CD4-positive, alpha-beta memory T cell (primary cell): ENCODE data around the gene ADCY7. TPM values are rescaled to one million over a fixed set of nuclear protein-coding genes. Genes with fewer than 3 reads are reported as not detected.

Source experiments
- CTCF ChIA-PET: fragments of 350-600 bp; sonication (Branson Sonifier 250); formaldehyde crosslinking; loops from one replicate; lab custom pipeline; 2021; ENCODE audit warnings: inconsistent platforms; ENCODE audit not compliant: partially characterized antibody; lab: Charles Lee
- POLR2A ChIA-PET: fragments of 350-600 bp; sonication (Branson Sonifier 250); formaldehyde crosslinking; loops from one replicate; lab custom pipeline; 2021; ENCODE audit not compliant: partially characterized antibody; lab: Charles Lee
- DNase-seq, 5 donors: peaks; one replicate each; pipeline versions ENCODE4 v3.0.0 to v3.0.0-alpha.2; 2020 to 2022; ENCODE audit warnings: mixed read lengths in 1 of 5
- H3K27ac ChIP-seq: one replicate; pipeline ENCODE4 v1.7.0; 2013; ENCODE audit warnings: low read depth, low read length
- H3K27me3 ChIP-seq: 2 replicates; pipeline ENCODE4 v1.7.0; 2013; ENCODE audit warnings: mild to moderate bottlenecking, low read length, moderate library complexity; ENCODE audit not compliant: insufficient read depth
- H3K36me3 ChIP-seq: 2 replicates; pipeline ENCODE4 v1.7.0; 2013; ENCODE audit warnings: mild to moderate bottlenecking, low read length, moderate library complexity; ENCODE audit not compliant: insufficient read depth
- H3K4me1 ChIP-seq: 2 replicates; pipeline ENCODE4 v1.7.0; 2013; ENCODE audit warnings: mild to moderate bottlenecking, low read length, moderate library complexity; ENCODE audit not compliant: insufficient read depth
- H3K4me3 ChIP-seq, 2 donors: one replicate each; pipeline ENCODE4 v1.7.0; 2013; ENCODE audit warnings: low read length in 2 of 2, mild to moderate bottlenecking in 1 of 2
- H3K9me3 ChIP-seq, 2 donors: one replicate each; pipeline ENCODE4 v1.7.0; 2013; ENCODE audit warnings: low read length in 2 of 2, control low read depth in 1 of 2; ENCODE audit not compliant: control insufficient read depth in 1 of 2
- H3K27ac Mint-ChIP-seq, 7 donors: one replicate each; pipeline ENCODE4 v1.8.0; 2020 to 2021; ENCODE audit warnings: mixed read lengths in 7 of 7, mild to moderate bottlenecking in 6 of 7, inconsistent platforms in 3 of 7, moderate library complexity in 3 of 7
- H3K27me3 Mint-ChIP-seq, 2 donors: one replicate each; pipeline ENCODE4 v1.8.0; 2020 to 2021; ENCODE audit warnings: mixed read lengths in 2 of 2
- H3K36me3 Mint-ChIP-seq, 2 donors: one replicate each; pipeline ENCODE4 v1.8.0; 2020 to 2021; ENCODE audit warnings: mixed read lengths in 2 of 2, inconsistent platforms in 1 of 2, mild to moderate bottlenecking in 1 of 2
- H3K4me1 Mint-ChIP-seq, 4 donors: one replicate each; pipeline ENCODE4 v1.8.0; 2020 to 2021; ENCODE audit warnings: mixed read lengths in 4 of 4, mild to moderate bottlenecking in 1 of 4
- H3K4me3 Mint-ChIP-seq, 8 donors: one replicate each; pipeline ENCODE4 v1.8.0; 2020 to 2021; ENCODE audit warnings: mixed read lengths in 8 of 8, mild to moderate bottlenecking in 7 of 8, moderate library complexity in 6 of 8, inconsistent platforms in 3 of 8
- H3K9me3 Mint-ChIP-seq, 8 donors: one replicate each; pipeline ENCODE4 v1.8.0; 2020 to 2021; ENCODE audit warnings: mixed read lengths in 8 of 8, mild to moderate bottlenecking in 5 of 8, inconsistent platforms in 3 of 8, moderate library complexity in 1 of 8
- intact Hi-C: fragments of 100-400 bp; cut with micrococcal nuclease; formaldehyde crosslinking; loops from one replicate; pipeline ENCODE4 v1.15.1; 2023
- polyA plus RNA-seq, 2 donors: library from polyadenylated mRNA; unstranded; fragments of 300-500 nt; fragmentation: Illumina TruSeq; gene quantifications; one replicate each; pipeline ENCODE4 v1.2.3, GENCODE V29; 2021
- total RNA-seq, 2 experiments: library from RNA; stranded (reverse); gene quantifications; one replicate each; pipeline ENCODE4 v1.2.3, GENCODE V29; 2021

The ADCY7 gene
- total and polyA plus RNA-seq, 4 experiments from 2014 or later = 34.8 to 235 (median 150) TPM

DNA sequence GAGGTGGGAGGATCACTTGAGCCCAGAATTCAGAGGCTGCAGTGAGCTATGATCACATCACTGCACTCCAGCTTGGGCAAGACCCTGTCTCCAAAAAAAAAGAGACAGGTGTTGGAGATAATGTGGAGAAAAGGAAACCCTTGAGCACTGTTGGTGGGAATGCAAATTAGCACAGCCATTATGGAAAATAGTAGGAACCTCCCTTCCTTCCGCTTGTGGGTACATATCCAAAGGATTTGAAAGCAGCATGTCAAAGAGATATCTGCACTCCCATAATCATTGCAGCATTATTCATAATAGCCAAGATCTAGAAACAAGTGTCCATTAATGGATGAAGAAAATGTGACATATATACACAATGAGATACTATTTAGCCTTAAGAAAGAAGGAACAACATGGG lies 9.7 kb upstream of the ADCY7 start:
- H3K36me3 Mint-ChIP-seq = no peaks in the 10 kb centered on the region
- Histone ChIP-seq H3K4me1 (no peaks in the 10 kb centered on the region), H3K27ac (no peak overlapping the region), H3K27me3 (no peaks in the 10 kb centered on the region), H3K4me3 (no peak overlapping the region), H3K9me3 (no peaks in the 10 kb centered on the region), H3K36me3 (no peaks in the 10 kb centered on the region)
- ChIA-PET POLR2A (no interaction called here), CTCF (interaction anchor here (0.9 to 1.2 kb wide), 2 partner anchors 70 to 409 kb away, joined by 3 read pairs; no protein-coding TSS in a partner anchor)
- no peak for DNase-seq
- no peaks in the 10 kb centered on the region for H3K9me3 Mint-ChIP-seq
- H3K27me3 Mint-ChIP-seq = peaks cover 0 to 7% of the 10 kb centered on the region in 2 donors
- H3K4me3 Mint-ChIP-seq = no peak overlapping the region
- peaks cover 0 to 7% (median 0%) of the 10 kb centered on the region in 4 donors for H3K4me1 Mint-ChIP-seq
- intact Hi-C loops = no loop called here
- peak overlapping the region in 1 of 7 donors; percentile 42 for H3K27ac Mint-ChIP-seq

DNA sequence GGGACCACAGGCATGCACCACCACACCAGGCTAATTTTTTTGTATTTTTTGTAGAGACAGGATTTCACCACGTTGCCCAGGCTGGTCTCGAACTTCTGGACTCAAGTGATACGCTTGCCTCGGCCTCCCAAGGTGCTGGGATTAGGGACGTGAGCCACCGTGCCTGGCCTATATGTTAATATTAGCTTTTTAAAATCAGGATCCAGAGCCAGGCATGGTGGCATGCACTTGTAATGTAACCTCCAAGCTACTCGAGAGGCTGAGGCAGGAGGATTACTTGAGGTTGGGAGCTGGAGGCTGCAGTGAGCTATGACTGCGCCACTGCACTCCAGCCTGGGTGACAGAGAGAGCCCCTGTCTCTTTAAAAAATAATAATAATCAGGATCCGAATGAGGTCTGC lies 8.5 kb upstream of the ADCY7 start:
- H3K36me3 Mint-ChIP-seq = no peaks in the 10 kb centered on the region
- ChIA-PET POLR2A (no interaction called here), CTCF (interaction anchor here (1.0 kb wide), 1 partner anchor 14 kb away, joined by 3 read pairs; no protein-coding TSS in a partner anchor)
- H3K27me3 Mint-ChIP-seq = peaks cover 0 to 7% of the 10 kb centered on the region in 2 donors
- peaks cover 0 to 7% (median 2%) of the 10 kb centered on the region in 4 donors for H3K4me1 Mint-ChIP-seq
- intact Hi-C loops = no loop called here
- H3K4me3 Mint-ChIP-seq = no peak overlapping the region
- Histone ChIP-seq H3K4me1 (no peaks in the 10 kb centered on the region), H3K4me3 (no peak overlapping the region), H3K36me3 (no peaks in the 10 kb centered on the region), H3K27ac (no peak overlapping the region), H3K27me3 (no peaks in the 10 kb centered on the region), H3K9me3 (no peaks in the 10 kb centered on the region)
- no peak overlapping the region for H3K27ac Mint-ChIP-seq
- DNase-seq = no peak
- H3K9me3 Mint-ChIP-seq = no peaks in the 10 kb centered on the region

DNA sequence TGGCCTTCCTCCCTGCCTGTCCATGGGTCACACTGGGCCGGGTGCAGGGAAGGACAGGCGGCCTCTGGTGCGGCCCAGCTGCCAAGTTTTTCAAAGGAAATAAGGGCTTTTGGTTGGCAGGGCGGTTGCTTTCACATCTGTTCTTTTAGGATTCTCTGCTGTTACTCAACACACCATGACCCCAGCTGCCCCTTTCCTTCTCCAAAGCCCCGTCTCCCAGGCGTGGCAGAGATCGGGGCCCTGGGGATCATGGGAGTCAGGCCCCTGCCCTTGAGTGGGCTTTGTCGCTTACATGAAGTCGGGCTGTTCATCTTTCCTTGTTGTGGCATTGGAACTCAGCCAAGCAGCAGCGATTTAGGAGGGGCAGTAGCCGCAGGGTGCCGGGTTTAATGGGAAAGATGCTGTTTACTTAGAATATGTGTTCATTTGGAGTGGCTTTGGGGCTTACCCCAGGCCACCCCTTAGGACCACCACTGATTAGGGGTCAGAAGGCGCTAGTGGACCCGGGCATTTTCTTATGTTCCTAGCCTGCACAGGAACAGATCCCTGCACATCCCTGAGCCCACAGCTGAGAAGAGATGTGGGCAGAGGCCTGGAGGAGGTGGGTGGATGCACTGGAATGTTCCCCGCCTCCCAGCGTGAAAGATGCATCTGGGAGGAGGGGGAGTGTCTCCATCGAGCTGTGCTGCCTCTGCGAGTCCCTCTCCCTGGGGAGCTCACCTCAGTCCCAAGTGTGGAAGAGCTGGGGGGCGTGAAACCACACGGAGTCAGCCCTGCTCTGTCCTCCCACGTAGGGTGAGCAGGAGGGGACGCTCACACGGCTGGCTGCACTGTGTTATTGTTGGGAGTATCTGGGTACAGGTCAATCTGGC lies 6.8 kb upstream of the ADCY7 start:
- H3K4me3 Mint-ChIP-seq = no peak overlapping the region
- no peaks in the 10 kb centered on the region for H3K36me3 ChIP-seq
- peaks cover 4 to 16% (median 11%) of the 10 kb centered on the region in 4 donors for H3K4me1 Mint-ChIP-seq
- CTCF ChIA-PET = interaction anchor here (0.7 to 7.1 kb wide), 4 partner anchors 14 to 25 kb away, joined by 3 to 95 read pairs (median 4); no protein-coding TSS in a partner anchor
- POLR2A ChIA-PET = no interaction called here
- peak overlapping the region in 1 of 7 donors; percentile 36 for H3K27ac Mint-ChIP-seq
- H3K27me3 Mint-ChIP-seq = no peaks in the 10 kb centered on the region
- H3K27ac ChIP-seq = no peak overlapping the region
- H3K27me3 ChIP-seq = no peaks in the 10 kb centered on the region
- no peaks in the 10 kb centered on the region for H3K9me3 ChIP-seq
- H3K4me3 ChIP-seq = no peak overlapping the region
- H3K4me1 ChIP-seq = peaks cover 8% of the 10 kb centered on the region
- H3K36me3 Mint-ChIP-seq = no peaks in the 10 kb centered on the region
- intact Hi-C loops = no loop called here
- no peaks in the 10 kb centered on the region for H3K9me3 Mint-ChIP-seq
- DNase-seq = no peak

DNA sequence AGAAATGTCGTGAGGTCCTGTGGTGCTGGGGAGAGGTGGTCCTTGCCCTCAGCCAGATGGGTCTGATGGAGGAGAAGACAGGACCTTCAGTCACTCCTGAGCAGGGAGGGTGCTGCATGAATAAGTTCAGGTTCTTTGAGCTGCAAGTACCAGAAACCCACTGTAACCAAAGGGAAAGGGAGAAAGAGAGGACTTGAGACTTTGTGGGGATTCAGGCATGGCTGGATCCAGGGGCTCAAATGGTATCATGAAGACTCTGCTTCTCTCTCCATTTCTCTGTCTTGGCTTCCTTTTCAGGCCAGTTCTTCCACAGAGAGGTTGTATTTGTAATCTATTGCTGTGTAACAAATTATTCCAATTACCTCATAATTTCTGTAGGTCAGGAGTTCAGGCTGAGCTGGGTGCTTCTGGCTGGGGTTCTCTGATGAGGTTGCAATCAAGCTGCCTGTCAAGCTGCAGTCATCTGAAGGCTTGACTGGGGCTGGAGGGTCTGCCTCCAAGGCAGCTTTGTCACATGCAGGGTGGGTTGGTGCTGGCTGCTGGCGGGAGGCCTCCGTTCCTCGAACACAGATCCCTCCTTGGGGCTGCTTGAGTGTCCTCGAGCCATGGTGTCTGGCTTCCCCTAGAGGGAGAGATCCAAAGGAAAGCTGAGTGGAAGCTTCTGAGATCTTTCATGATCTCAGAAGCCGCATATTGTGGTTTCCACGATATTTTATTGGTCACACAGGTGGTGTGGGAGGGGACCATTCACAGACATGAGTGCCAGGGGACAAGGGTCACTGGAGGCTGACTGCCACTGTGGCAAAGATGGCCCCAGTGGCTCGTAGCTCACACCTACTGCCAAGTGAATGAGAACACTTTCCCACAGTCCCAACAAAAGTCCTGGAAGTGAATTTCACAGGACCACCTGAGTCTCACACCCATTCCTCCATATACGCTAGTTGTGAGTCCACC lies 5.9 kb upstream of the ADCY7 start:
- DNase-seq = no peak
- no peak overlapping the region for H3K27ac ChIP-seq
- intact Hi-C loops = no loop called here
- CTCF ChIA-PET = interaction anchor here (0.7 to 15.2 kb wide), 5 partner anchors 10 to 96 kb away, joined by 3 to 155 read pairs (median 4); no protein-coding TSS in a partner anchor
- Mint-ChIP-seq H3K4me1 (peaks cover 9 to 24% (median 18%) of the 10 kb centered on the region in 4 donors), H3K27me3 (no peaks in the 10 kb centered on the region), H3K9me3 (no peaks in the 10 kb centered on the region), H3K27ac (peak overlapping the region in 1 of 7 donors; percentile 36), H3K4me3 (peak overlapping the region in 1 of 8 donors; percentile 30), H3K36me3 (peaks cover 0 to 2% of the 10 kb centered on the region in 2 donors)
- no peaks in the 10 kb centered on the region for H3K36me3 ChIP-seq
- POLR2A ChIA-PET = interaction anchor here (0.7 to 1.2 kb wide), 2 partner anchors 20 to 51 kb away, joined by 3 read pairs; no protein-coding TSS in a partner anchor
- H3K4me3 ChIP-seq = no peak overlapping the region
- H3K4me1 ChIP-seq = peaks cover 18% of the 10 kb centered on the region
- no peaks in the 10 kb centered on the region for H3K9me3 ChIP-seq
- no peaks in the 10 kb centered on the region for H3K27me3 ChIP-seq

DNA sequence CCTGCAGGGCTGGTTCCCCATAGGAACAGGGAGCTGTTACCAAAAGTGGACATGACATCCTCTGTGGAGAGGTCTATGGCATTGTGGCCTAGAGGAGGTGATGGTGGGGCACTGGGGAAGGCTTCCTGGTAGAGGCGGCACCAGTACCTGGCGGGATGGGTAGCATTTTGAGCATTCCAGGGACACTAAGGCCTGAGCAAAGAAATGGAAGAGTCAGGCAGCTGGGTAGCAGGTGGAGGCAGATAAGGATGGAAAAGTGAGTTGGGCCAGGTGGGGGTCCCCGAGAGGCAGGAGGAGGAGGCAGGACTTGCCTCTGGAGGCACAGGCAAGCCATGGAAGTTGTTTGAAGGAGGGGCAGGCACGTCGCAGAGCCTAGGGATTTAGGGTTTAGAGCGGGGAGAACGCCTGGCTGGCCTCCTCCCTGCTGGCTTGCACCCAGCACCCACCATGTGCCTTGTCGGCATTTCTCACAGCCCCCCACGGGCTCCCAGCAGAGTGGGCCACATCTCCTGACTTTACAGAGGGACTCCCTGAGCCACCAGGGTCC lies 5.1 kb upstream of the ADCY7 start:
- CTCF ChIA-PET = interaction anchor here (0.7 to 15.2 kb wide), 6 partner anchors 11 to 404 kb away, joined by 3 to 155 read pairs (median 5); no protein-coding TSS in a partner anchor
- DNase-seq = no peak
- peaks cover 25% of the 10 kb centered on the region for H3K4me1 ChIP-seq
- H3K4me3 ChIP-seq = no peak overlapping the region
- no peaks in the 10 kb centered on the region for H3K9me3 ChIP-seq
- no peak overlapping the region for H3K27ac ChIP-seq
- H3K36me3 ChIP-seq = no peaks in the 10 kb centered on the region
- Mint-ChIP-seq H3K4me1 (peaks cover 12 to 32% (median 22%) of the 10 kb centered on the region in 4 donors), H3K27ac (peak overlapping the region in 1 of 7 donors; percentile 36), H3K36me3 (peaks cover 0 to 3% of the 10 kb centered on the region in 2 donors), H3K9me3 (no peaks in the 10 kb centered on the region), H3K4me3 (no peak overlapping the region), H3K27me3 (no peaks in the 10 kb centered on the region)
- intact Hi-C loops = no loop called here
- no peaks in the 10 kb centered on the region for H3K27me3 ChIP-seq
- POLR2A ChIA-PET = interaction anchor here (0.7 to 1.2 kb wide), 2 partner anchors 19 to 50 kb away, joined by 3 read pairs; no protein-coding TSS in a partner anchor

DNA sequence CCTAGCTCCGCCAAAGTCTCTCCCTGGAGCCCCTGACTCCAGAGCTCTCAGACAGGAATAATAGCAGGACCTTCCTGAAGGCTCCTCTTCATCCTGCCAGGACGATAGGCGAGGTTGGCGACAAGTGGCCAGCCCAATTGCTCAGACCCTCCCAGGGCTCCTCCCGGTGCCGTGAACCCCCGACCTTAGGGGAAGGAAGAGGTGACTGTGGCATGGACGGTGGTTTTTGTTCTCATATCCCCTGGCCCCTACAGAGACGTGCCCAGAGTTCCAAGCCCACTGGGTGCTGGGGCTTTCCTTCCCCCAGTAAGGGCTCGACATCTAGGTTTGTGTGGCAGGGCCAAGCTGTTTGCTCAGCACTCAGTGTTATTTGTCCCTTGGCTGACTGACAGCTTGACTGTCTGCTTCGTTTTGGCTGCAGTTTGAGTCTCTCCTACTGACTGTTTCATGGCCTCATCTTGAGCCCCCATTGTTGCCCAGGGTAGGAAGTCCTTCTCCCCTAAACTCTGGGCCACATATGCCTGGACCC lies 4.6 kb upstream of the ADCY7 start:
- no peaks in the 10 kb centered on the region for H3K9me3 Mint-ChIP-seq
- POLR2A ChIA-PET = interaction anchor here (1.2 kb wide), 1 partner anchor 49 kb away, joined by 3 read pairs; no protein-coding TSS in a partner anchor
- H3K36me3 Mint-ChIP-seq = peaks cover 0 to 8% of the 10 kb centered on the region in 2 donors
- no peak overlapping the region for H3K4me3 Mint-ChIP-seq
- DNase-seq = no peak
- H3K4me1 ChIP-seq = peaks cover 25% of the 10 kb centered on the region
- no peak overlapping the region for H3K4me3 ChIP-seq
- no peaks in the 10 kb centered on the region for H3K9me3 ChIP-seq
- no peaks in the 10 kb centered on the region for H3K36me3 ChIP-seq
- H3K27ac ChIP-seq = no peak overlapping the region
- H3K27me3 ChIP-seq = no peaks in the 10 kb centered on the region
- H3K27me3 Mint-ChIP-seq = no peaks in the 10 kb centered on the region
- CTCF ChIA-PET = interaction anchor here (1.3 to 15.2 kb wide), 6 partner anchors 12 to 404 kb away, joined by 4 to 155 read pairs (median 50); no protein-coding TSS in a partner anchor
- intact Hi-C loops = no loop called here
- peaks cover 12 to 37% (median 23%) of the 10 kb centered on the region in 4 donors for H3K4me1 Mint-ChIP-seq
- peak overlapping the region in 2 of 7 donors; percentile 48 to 55 for H3K27ac Mint-ChIP-seq
